Stomach (tissue), 9 donors: Measurements from ENCODE around the gene ITPR2. TPM values are rescaled to one million over a fixed set of nuclear protein-coding genes. Genes with fewer than 3 reads are reported as not detected.

Experiments
- DNase-seq, 2 donors: peaks; one replicate each; pipeline versions ENCODE4 v3.0.0 to v3.0.0-alpha.2; 2013 to 2019
- H3K27ac ChIP-seq, 5 donors: fragments of 200-600 bp in 4 of 5; sonication (generic) in 4 of 5; one replicate each; pipeline ENCODE4 v1.5.1; 2013 to 2019; ENCODE audit warnings: mild to moderate bottlenecking in 1 of 5, moderate library complexity in 1 of 5
- H3K27me3 ChIP-seq, 3 donors: fragments of 200-600 bp; sonication (generic); one replicate each; pipeline ENCODE4 v1.5.1; 2017 to 2019; ENCODE audit warnings: mixed run types in 1 of 3
- H3K36me3 ChIP-seq, 4 donors: fragments of 200-600 bp; sonication (generic); 1 replicate in 3 of 4; 2 replicates in 1 of 4; pipeline ENCODE4 v1.5.1; 2016 to 2019
- H3K4me1 ChIP-seq, 4 donors: fragments of 200-600 bp; sonication (generic); one replicate each; pipeline ENCODE4 v1.5.1; 2016 to 2019
- H3K4me3 ChIP-seq, 4 donors: fragments of 200-600 bp; sonication (generic) in 3 of 4; one replicate each; pipeline ENCODE4 v1.5.1; 2016 to 2019; ENCODE audit warnings: mild to moderate bottlenecking in 1 of 4
- H3K9me3 ChIP-seq, 4 donors: fragments of 200-600 bp; sonication (generic); one replicate each; pipeline ENCODE4 v1.5.1; 2016 to 2019
- CTCF ChIP-seq, 7 experiments: fragments of 450-650 bp in 4 of 7; fragments of 200-600 bp in 3 of 7; sonication (generic) in 3 of 7; IDR thresholded peaks; one replicate each; pipeline ENCODE4 v1.5.1; 2016 to 2019; ENCODE audit warnings: antibody characterized with exemption in 7 of 7, control low read depth in 2 of 7, mild to moderate bottlenecking in 1 of 7
- EP300 ChIP-seq: sonication (generic); formaldehyde crosslinking; IDR thresholded peaks from one replicate; pipeline ENCODE4 v1.6.1; 2017; ENCODE audit warnings: antibody characterized with exemption
- POLR2A ChIP-seq, 4 donors: fragments of 450-650 bp; IDR thresholded peaks; one replicate each; pipeline ENCODE4 v1.6.1; 2016; ENCODE audit warnings: antibody characterized with exemption in 4 of 4, control low read depth in 2 of 4, mild to moderate bottlenecking in 1 of 4, moderate library complexity in 1 of 4
- POLR2AphosphoS5 ChIP-seq, 3 donors: sonication (generic); formaldehyde crosslinking; IDR thresholded peaks; one replicate each; pipeline ENCODE4 v1.6.1; 2016; ENCODE audit warnings: antibody characterized with exemption in 3 of 3
- WGBS, 5 donors: extraction: QIAGEN DNeasy Blood & Tissue Kit in 3 of 5; methylation state at CpG; one replicate each; pipeline versions ENCODE4 v1.1.5 to v1.1.7; 2013 to 2018; 5-methylcytosine and 5-hydroxymethylcytosine counted together
- intact Hi-C: fragments of 100-400 bp; cut with DNase I; formaldehyde crosslinking; loops from one replicate; pipeline ENCODE4 v1.15.1; 2023; ENCODE audit warnings: low total_unique reads
- polyA plus RNA-seq, 3 donors: library from polyadenylated mRNA; stranded (reverse); fragments of 200-250 nt; gene quantifications; one replicate each; pipeline ENCODE4 v1.2.3, GENCODE V29; 2013
- total RNA-seq, 5 donors: library from RNA; depleted of rRNA; stranded (reverse); fragments of >200 nt; gene quantifications; one replicate each; pipeline versions ENCODE4 v1.1.0 to v1.2.3, GENCODE V29; 2014 to 2016
- donor health status: healthy with polysubstance abuse.
- donor health status: Bipolar disorder and iron deficiency.
- donor health status: healthy.

Gene ITPR2
- total and polyA plus RNA-seq, 8 donors: 1.4 to 172 (median 23.4) TPM

- 69 to 87% (median 85%) methylated on average over 2 of the region's 2 CpGs for WGBS, 5 donors
- DNase-seq: no peak
- intact Hi-C loops: no loop called here
These were observed 190.6 kb downstream of the ITPR2 start for GRCh38 chr12:26642361-26642760.

DNA sequence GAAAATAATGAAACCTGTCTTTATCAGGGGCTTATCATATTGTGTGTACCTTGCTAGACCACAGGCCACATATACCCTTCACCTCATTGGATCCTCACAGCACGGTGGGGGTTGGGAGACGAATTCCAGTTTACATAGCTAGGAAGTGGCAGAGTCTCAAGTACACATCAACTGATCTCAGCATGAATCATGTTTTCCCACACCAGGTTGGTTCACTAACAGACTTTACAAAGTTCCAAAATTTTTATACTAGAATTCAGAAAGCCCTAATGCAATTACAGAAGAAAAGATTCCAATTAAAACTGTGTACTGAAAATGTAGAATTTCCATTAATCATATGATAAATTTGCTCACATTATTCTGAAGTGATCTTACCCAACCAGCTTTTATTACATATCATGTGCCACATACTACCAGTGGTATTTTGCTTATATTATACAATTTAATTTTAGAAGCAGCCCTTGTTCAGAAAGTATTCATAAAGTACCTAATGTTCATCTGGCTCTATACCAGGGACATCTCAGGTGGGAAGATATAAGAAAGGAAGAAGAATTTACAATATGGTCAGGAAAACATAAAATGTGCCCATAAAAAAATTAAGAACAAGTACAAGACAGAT, 196.2 kb downstream of the ITPR2 start:
- 27 to 50% (median 30%) methylated on average over 2 of the region's 2 CpGs for WGBS, 5 donors
- Histone ChIP-seq H3K4me3 (no peak overlapping the region), H3K27me3 (no peaks in the 10 kb centered on the region), H3K9me3 (no peaks in the 10 kb centered on the region), H3K36me3 (no peaks in the 10 kb centered on the region), H3K27ac (no peak overlapping the region), H3K4me1 (peaks cover 0 to 8% (median 5%) of the 10 kb centered on the region in 4 donors)
- intact Hi-C loops: no loop called here
- TF ChIP-seq POLR2A (IDR thresholded peaks at IDR 0.05) (no peak), CTCF (IDR thresholded peaks at IDR 0.05) (no peak), POLR2AphosphoS5 (IDR thresholded peaks at IDR 0.05) (no peak), EP300 (no peak)
- DNase-seq: peak in 1 of 2 donors; percentile 32

More at GRCh38 chr12:26642361-26642760, 190.6 kb downstream of the ITPR2 start:
- Histone ChIP-seq H3K4me3 (no peak overlapping the region), H3K36me3 (no peaks in the 10 kb centered on the region), H3K9me3 (no peaks in the 10 kb centered on the region), H3K27ac (peak overlapping the region in 1 of 5 donors; percentile 27), H3K4me1 (peaks cover 0 to 8% (median 0%) of the 10 kb centered on the region in 4 donors), H3K27me3 (no peaks in the 10 kb centered on the region)
- peak in 1 of 3 donors; percentile 55 for TF ChIP-seq POLR2AphosphoS5 (IDR thresholded peaks at IDR 0.05)
- no peak for TF ChIP-seq POLR2A (IDR thresholded peaks at IDR 0.05)
- no peak for TF ChIP-seq CTCF (IDR thresholded peaks at IDR 0.05)

DNA sequence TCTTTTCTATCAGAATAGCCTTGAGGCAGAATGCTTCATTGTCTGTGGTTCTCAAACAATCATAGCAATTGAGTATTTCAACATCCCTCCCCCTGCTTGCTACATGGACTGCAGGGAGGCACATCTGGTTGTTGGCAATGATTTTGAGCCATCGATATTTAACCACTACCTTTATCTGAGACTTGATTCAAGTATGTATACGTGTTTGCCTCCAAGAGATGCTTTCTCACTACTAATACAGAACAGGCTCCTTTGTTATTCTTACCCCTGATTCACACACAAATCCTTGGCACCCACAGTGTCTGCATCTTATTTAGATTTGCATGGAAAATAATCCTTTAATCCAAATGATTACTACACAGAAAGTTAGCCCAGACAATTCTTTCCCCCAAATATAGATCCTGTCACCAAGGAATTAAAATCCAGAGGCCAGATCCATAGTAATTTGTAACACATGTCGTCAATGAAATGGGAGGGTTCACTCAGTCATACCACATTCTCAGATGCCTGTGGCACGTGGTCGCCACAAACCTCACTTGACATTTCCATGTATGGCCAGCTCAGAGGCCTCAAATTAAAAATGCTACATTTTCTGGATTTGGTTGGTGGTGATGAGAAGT, 199.3 kb downstream of the ITPR2 start:
- Histone ChIP-seq H3K27ac (peak overlapping the region in 1 of 5 donors; percentile 13), H3K36me3 (peaks cover 0 to 4% (median 1%) of the 10 kb centered on the region in 4 donors), H3K9me3 (no peaks in the 10 kb centered on the region), H3K4me1 (peaks cover 0 to 8% (median 5%) of the 10 kb centered on the region in 4 donors), H3K4me3 (no peak overlapping the region), H3K27me3 (no peaks in the 10 kb centered on the region)
- 75 to 83% (median 78%) methylated on average over 5 of the region's 5 CpGs for WGBS, 5 donors
- intact Hi-C loops: no loop called here
- no peak for DNase-seq
- TF ChIP-seq EP300 (no peak), CTCF (IDR thresholded peaks at IDR 0.05) (no peak), POLR2AphosphoS5 (IDR thresholded peaks at IDR 0.05) (no peak), POLR2A (IDR thresholded peaks at IDR 0.05) (no peak)

DNA sequence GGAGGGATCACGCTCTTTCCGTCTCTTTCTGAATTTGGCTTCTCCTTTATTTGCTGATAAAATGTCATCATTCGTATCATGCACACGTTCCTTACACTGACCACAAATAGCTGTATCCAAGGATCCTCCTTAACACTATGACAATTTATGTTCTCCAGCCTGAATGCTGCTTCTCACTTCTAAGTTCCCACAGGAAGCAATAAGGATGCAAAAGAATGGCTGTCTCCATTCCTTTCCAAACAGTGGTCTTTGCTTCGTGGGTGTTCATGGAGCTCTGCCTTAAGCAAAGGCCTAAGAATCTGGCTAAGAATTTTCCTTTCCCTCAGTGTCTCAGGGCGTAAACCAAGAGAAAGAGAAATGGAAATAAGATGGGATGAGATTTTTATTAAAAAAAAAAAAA, 200.2 kb downstream of the ITPR2 start:
- Histone ChIP-seq H3K9me3 (no peaks in the 10 kb centered on the region), H3K27me3 (no peaks in the 10 kb centered on the region), H3K4me3 (no peak overlapping the region), H3K27ac (no peak overlapping the region), H3K4me1 (peaks cover 0 to 8% (median 5%) of the 10 kb centered on the region in 4 donors), H3K36me3 (peaks cover 0 to 12% (median 5%) of the 10 kb centered on the region in 4 donors)
- intact Hi-C loops: no loop called here
- WGBS, 5 donors: 83 to 91% (median 91%) methylated on average over 6 of the region's 6 CpGs
- no peak for TF ChIP-seq POLR2A (IDR thresholded peaks at IDR 0.05)
- no peak for TF ChIP-seq CTCF (IDR thresholded peaks at IDR 0.05)
- no peak for TF ChIP-seq EP300
- TF ChIP-seq POLR2AphosphoS5 (IDR thresholded peaks at IDR 0.05): no peak
- no peak for DNase-seq
